GM12872 (cell line): ENCODE measurements around the gene DNMT3A.

Source experiments
- TF ChIP-seq, protein P1 (sequence below): IDR thresholded peaks from 3 replicates; pipeline ENCODE4 v1.5.1; 2011; ENCODE audit warnings: low read depth, mild to moderate bottlenecking, low read length, moderate library complexity; ENCODE audit not compliant: insufficient read depth

DNMT3A gene

DNA sequence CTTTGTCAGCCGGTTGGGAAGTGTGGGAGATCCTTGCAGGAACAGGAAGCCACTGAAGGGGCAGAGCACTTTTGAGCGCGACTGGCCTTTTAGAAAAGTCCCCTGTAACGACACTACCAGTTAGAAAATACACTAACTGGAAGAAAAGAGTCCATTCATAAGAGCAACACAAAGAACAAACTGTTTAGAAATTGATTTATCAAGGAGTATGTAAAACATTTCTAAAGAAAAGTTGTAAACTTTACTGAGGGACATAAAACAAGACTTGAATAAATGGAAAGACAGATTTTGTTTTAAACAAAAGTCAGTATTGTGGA is 143.6 kb downstream of the DNMT3A start:
- TF ChIP-seq, protein P1, sequence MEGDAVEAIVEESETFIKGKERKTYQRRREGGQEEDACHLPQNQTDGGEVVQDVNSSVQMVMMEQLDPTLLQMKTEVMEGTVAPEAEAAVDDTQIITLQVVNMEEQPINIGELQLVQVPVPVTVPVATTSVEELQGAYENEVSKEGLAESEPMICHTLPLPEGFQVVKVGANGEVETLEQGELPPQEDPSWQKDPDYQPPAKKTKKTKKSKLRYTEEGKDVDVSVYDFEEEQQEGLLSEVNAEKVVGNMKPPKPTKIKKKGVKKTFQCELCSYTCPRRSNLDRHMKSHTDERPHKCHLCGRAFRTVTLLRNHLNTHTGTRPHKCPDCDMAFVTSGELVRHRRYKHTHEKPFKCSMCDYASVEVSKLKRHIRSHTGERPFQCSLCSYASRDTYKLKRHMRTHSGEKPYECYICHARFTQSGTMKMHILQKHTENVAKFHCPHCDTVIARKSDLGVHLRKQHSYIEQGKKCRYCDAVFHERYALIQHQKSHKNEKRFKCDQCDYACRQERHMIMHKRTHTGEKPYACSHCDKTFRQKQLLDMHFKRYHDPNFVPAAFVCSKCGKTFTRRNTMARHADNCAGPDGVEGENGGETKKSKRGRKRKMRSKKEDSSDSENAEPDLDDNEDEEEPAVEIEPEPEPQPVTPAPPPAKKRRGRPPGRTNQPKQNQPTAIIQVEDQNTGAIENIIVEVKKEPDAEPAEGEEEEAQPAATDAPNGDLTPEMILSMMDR, result no peak

DNA sequence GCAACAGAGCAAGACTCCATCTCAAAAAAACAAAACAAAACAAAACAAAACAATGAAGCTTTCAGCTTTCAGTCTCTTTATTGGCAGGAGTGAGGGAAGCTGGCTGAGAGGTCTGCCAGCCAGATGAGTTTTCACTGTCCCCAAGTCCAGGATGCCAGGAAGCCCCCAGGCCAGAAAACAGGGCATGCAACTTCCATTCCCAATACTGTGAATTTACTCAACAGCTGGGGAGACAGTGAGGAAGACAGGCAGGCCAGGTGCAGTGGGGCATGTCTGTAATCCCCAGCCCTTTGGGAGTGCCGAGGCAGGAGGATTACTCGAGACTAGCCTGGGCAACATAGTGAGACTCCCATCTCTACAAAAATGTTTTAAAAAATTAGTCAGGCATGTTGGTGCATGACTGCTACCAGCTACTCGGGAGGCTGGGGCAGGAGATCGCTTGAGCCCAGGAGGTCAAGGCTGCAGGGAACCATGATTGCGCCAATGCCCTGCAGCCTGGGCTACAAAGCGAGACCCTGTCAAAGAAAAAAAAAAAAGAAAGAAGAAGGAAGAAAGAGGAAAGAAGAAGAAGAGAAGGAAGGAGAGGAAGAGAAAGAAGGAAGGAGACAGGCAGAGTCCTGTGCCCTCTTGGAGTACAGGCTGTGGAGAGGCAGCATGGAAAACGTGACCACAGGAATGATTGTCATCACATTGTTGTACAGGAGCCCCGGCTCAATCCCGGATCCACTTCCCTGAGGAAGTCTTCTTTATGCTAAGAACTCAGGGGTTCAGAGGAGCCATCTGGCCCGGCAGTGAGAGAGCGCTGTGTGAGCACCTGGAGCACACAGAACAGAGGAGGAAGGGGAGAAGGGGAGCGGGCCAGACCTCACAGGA is 144.2 kb downstream of the DNMT3A start:
- TF ChIP-seq, protein P1, result no peak

DNA sequence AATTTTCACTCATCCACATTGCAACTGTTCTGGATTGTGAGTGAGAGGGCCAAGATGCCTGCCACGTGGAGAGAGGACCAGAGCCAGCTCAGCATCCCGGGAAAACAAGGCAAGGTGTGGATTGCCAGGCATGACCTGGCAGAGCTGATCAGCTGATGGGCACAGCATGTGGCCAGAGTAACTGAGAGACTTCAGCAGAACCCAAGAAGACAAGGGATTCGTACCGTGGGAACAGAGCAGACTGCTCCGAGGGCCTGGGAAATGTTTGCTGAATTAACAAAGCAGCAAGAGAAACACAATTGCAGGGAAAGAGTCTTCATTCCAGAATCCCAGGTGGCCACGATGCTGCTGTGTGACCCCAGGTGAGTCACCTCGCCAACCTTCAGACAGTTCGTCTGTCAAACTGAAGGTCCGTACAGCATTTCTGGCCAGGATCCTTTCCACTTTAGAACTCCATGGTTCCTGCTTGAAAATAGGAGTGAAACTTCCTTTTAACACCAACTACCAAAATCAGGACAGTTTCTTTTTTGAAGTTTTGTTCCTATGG is 147.1 kb downstream of the DNMT3A start:
- TF ChIP-seq, protein P1, result no peak

DNA sequence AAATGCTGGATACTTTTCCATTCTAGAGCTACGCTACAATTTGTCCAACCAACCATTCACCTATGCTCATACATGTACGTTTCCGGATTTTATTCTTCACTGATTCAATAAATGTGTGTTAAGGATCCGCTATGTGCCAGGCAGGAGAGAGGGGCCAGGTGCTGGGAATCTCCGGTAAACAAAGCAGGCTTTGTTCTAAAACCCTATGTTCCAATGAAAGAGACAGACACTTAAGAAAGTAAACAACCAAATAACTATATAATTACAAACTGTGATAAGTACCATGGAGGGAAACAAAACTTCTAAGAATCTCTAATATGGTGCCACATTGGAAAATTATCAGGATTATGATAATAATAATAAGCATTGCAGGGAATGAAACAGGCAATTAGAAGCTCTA is 151.2 kb downstream of the DNMT3A start:
- TF ChIP-seq, protein P1, result no peak

DNA sequence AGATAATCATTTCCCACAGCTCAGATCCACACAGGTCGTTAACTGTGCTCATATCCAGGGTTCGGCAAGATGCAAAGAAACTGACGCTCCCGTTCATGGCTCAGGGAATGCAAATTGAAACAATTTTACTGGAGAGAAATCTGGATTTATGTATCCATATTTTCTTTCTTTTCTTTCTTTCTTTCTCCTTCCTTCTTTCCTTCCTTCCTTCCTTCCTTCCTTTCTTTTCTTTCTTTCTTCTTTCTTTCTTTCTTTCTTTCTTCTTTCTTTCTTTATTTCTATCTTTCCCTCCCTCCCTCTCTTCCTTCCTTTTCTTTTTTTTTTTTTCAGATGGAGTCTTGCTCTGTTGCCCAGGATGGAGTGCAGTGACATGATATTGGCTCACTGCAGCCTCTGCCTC is 153.3 kb downstream of the DNMT3A start:
- TF ChIP-seq, protein P1, result no peak

DNA sequence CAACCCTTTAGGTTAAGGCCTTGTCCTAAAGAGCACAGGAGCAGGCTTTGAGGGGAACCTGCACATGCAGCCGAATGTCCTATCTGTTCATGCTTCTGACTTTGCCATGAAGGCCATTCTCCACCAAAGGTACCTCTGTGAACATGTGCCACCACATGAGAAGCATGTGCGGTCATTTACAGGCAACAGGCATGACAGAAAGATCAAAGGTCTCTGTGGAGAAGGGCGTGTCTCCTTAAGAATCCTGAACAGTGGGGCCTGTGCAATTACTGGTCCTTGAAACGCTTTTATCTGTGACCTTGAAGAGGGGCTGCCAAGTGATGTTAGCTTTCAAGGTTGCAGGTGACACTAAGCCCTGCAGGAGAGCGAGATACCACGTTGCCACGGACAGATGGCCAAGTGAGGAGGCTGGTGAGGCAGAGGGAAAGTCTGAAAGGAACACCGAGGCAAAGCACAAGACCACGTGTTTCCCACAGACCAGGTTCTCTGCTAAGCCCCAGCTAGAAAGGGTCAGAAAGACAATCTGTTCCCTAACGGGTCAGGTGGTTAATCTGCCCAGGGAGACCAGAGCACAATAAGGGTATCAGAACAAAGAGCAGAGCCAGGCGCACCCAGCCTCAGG is 153.9 kb downstream of the DNMT3A start:
- TF ChIP-seq, protein P1, result no peak

DNA sequence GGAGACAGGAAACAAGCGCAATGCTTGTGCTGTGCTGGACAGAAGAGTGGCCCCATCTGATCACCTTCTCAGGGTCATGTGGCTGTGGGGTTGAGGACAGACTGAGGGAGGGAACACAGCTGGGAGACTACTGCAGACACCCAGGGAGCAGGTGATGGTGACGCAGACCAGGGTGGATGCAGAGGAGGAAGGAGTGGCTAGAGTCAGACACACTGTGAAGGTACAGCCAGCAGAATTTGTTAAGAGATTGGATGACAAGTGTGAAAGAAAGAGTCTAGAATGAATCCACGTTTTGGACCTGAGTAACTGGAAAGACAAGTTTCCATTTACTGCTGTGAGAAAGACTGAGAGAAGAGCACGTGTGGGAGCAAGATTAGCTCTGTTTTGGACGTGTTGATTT is 157.5 kb downstream of the DNMT3A start:
- TF ChIP-seq, protein P1, result no peak
